Parathyroid adenoma (tissue), 2 donors: ENCODE data around the gene RAB3C.
"Not testable (repeated sequence)": the region's sequence is repeated elsewhere in the genome, so short reads cannot be mapped to it uniquely, and the experiment has no call there.

ENCODE experiments used
- H2AFZ ChIP-seq: fragments of 300-600 bp; sonication (generic); one replicate; pipeline ENCODE4 v1.7.0; 2017; ENCODE audit warnings: antibody characterized with exemption, mild to moderate bottlenecking
- H3K27ac ChIP-seq: fragments of 300-600 bp; sonication (generic); one replicate; pipeline ENCODE4 v1.7.0; 2017
- H3K27me3 ChIP-seq: fragments of 300-600 bp; sonication (generic); one replicate; pipeline ENCODE4 v1.7.0; 2017; ENCODE audit warnings: low read length; ENCODE audit not compliant: control insufficient read depth, insufficient read depth
- H3K36me3 ChIP-seq: fragments of 300-600 bp; sonication (generic); one replicate; pipeline ENCODE4 v1.7.0; 2017; ENCODE audit warnings: low read length; ENCODE audit not compliant: control insufficient read depth, insufficient read depth
- H3K4me1 ChIP-seq: fragments of 300-600 bp; sonication (generic); one replicate; pipeline ENCODE4 v1.7.0; 2017; ENCODE audit warnings: control low read depth
- H3K4me2 ChIP-seq: fragments of 300-600 bp; sonication (generic); one replicate; pipeline ENCODE4 v1.7.0; 2017; ENCODE audit warnings: low read length
- H3K4me3 ChIP-seq: fragments of 300-600 bp; sonication (generic); one replicate; pipeline ENCODE4 v1.7.0; 2017; ENCODE audit warnings: low read depth, low read length
- H3K79me2 ChIP-seq: fragments of 300-600 bp; sonication (generic); one replicate; pipeline ENCODE4 v1.7.0; 2017; ENCODE audit warnings: control low read depth
- H3K9ac ChIP-seq: fragments of 300-600 bp; sonication (generic); one replicate; pipeline ENCODE4 v1.7.0; 2017; ENCODE audit warnings: mild to moderate bottlenecking
- H3K9me3 ChIP-seq: fragments of 300-600 bp; sonication (generic); one replicate; pipeline ENCODE4 v1.7.0; 2017; ENCODE audit warnings: low read length; ENCODE audit not compliant: control insufficient read depth
- TF ChIP-seq, protein P1 (sequence below): fragments of 300-600 bp; sonication (generic); IDR thresholded peaks from one replicate; pipeline ENCODE4 v1.7.0; 2017; ENCODE audit warnings: antibody characterized with exemption, mild to moderate bottlenecking
- donor health status: primary hyperparathyroidism.

RAB3C gene

DNA sequence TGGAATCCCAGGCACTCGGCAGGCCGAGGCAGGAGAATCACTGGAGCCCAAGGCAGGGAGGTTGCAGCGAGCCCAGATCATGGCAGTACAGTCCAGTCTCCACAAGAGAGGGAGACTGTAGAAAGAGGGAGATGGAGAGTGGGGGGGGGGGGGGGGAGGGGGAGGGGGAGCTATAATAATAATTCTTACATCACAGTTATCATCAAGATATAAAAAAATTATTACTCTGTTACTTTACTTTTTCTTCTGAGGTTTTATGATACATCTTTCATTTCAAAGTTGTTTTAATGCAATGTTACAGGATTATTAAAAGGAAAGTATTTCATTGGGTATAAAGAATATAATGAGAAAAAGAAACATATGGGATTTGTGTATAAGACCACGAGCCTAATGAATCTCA is 17.8 kb upstream of the RAB3C start:
- TF ChIP-seq, protein P1, sequence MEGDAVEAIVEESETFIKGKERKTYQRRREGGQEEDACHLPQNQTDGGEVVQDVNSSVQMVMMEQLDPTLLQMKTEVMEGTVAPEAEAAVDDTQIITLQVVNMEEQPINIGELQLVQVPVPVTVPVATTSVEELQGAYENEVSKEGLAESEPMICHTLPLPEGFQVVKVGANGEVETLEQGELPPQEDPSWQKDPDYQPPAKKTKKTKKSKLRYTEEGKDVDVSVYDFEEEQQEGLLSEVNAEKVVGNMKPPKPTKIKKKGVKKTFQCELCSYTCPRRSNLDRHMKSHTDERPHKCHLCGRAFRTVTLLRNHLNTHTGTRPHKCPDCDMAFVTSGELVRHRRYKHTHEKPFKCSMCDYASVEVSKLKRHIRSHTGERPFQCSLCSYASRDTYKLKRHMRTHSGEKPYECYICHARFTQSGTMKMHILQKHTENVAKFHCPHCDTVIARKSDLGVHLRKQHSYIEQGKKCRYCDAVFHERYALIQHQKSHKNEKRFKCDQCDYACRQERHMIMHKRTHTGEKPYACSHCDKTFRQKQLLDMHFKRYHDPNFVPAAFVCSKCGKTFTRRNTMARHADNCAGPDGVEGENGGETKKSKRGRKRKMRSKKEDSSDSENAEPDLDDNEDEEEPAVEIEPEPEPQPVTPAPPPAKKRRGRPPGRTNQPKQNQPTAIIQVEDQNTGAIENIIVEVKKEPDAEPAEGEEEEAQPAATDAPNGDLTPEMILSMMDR = no peak
- Histone ChIP-seq H3K27me3 (no peaks in the 10 kb centered on the region), H3K79me2 (no peaks in the 10 kb centered on the region), H3K4me2 (no peak overlapping the region), H3K9ac (no peak overlapping the region), H3K9me3 (no peaks in the 10 kb centered on the region), H3K27ac (no peak overlapping the region), H3K4me1 (no peaks in the 10 kb centered on the region), H3K36me3 (no peaks in the 10 kb centered on the region), H3K4me3 (no peak overlapping the region), H2AFZ (no peak overlapping the region)

DNA sequence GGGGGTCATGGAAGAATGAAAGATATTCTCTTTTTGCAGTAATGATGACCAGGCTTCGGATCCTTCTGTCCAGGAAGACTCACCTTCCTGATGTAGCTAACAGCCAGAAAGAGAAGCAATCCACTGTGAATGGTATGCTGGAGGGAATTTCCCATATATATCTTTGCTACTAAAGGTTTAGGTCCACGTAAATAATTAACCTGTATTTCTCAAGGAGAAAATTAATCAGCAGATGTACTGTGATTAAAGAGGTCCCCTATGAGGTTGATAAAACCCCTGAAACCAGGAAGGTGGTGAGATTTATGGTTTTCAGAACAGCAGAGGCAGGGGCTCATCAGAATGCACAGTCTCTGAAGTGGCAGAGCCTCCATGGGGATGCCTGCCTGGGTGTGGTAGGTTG is 11.4 kb upstream of the RAB3C start:
- H3K9me3 ChIP-seq = no peaks in the 10 kb centered on the region

DNA sequence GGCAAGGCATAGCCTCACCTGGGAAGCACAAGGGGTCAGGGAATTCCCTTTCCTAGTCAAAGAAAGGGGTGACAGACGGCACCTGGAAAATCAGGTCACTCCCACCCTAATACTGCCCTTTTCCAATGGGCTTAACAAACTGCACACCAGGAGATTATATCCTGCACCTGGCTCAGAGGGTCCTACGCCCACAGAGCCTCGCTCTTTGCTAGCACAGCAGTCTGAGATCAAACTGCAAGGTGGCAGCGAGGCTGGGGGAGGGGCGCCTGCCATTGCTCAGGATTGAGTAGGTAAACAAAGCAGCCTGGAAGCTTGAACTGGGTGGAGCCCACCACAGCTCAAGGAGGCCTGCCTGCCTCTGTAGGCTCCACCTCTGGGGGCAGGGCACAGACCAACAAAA is 9.9 kb upstream of the RAB3C start:
- H3K4me3 ChIP-seq, H3K79me2 ChIP-seq, H2AFZ ChIP-seq, H3K4me2 ChIP-seq, H3K27ac ChIP-seq, H3K27me3 ChIP-seq, H3K4me1 ChIP-seq, H3K36me3 ChIP-seq, H3K9me3 ChIP-seq, H3K9ac ChIP-seq: not testable (repeated sequence)

More for the DNA sequence above, 11.4 kb upstream of the RAB3C start:
- TF ChIP-seq, protein P1 = no peak
- Histone ChIP-seq H3K4me3 (no peak overlapping the region), H3K27me3 (no peaks in the 10 kb centered on the region), H2AFZ (no peak overlapping the region), H3K4me2 (no peak overlapping the region), H3K9ac (no peak overlapping the region), H3K27ac (no peak overlapping the region), H3K79me2 (no peaks in the 10 kb centered on the region), H3K36me3 (no peaks in the 10 kb centered on the region), H3K4me1 (no peaks in the 10 kb centered on the region)

DNA sequence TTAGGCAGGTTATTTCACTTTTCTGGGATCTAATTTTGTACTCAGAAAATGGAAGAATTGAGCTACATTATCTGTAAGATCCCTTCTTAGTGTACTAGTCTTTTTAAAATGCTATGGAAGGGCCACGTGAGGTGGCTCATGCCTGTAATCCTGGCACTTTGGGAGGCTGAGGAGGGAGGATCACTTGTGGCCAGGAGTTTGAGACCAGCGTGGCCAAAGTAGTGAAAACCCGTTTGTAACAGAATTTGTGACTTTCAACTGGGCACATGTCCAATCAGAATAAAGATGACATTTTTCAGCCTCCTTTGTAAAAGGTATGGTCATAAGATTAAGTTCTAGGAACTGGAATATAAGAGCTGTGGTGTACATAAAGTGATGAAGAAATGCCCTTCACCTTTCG is 3.1 kb upstream of the RAB3C start:
- H3K4me2 ChIP-seq = no peak overlapping the region
- H3K9ac ChIP-seq = no peak overlapping the region
- TF ChIP-seq, protein P1 = no peak
- H2AFZ ChIP-seq = no peak overlapping the region
- no peak overlapping the region for H3K4me3 ChIP-seq
- H3K36me3 ChIP-seq = no peaks in the 10 kb centered on the region
- H3K27ac ChIP-seq = no peak overlapping the region
- no peaks in the 10 kb centered on the region for H3K79me2 ChIP-seq
- no peaks in the 10 kb centered on the region for H3K27me3 ChIP-seq
- H3K4me1 ChIP-seq = no peaks in the 10 kb centered on the region
- H3K9me3 ChIP-seq = no peaks in the 10 kb centered on the region

DNA sequence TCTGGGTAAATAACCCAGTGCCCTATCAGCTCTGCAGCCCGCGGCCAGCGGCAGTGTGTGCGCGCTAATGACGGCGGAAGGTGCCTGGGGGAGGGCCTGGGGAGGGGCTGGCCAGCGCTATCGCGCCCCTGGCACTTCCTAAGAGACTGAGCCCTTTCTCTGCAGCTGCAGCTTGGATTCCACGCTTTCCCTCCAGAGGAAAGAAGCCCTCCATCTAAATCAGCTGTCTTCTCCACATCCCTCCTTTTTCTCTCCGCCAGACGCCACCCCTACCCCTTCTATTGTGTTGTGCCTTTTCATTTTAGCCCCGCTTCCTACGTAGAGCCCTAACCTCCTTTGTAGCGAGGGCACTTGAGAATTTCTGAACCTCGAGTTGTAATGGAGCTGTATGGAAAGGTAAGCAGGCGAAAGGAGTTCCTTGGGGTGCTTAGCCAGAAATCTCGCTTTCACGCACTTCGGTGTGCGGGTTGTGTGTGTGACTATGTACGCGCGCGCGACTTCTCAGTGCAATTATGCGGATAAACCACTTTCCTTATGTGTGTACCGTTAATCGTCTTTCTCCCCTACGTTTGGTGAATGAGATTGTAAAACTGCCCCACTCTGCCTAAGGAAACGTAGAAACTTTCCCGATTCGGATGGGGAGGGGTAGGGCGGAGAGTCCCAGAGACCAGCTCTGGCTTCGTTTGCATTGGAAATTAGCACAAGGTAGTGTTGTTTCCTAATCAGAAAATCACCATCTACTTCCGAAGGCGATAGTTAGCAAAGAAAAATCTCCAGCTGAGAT is 664 bp upstream of the RAB3C start:
- no peaks in the 10 kb centered on the region for H3K9me3 ChIP-seq
- H3K79me2 ChIP-seq = no peaks in the 10 kb centered on the region
- H3K4me3 ChIP-seq = peak overlapping the region; percentile 73
- peak overlapping the region; percentile 6 for H3K9ac ChIP-seq
- H2AFZ ChIP-seq = peak overlapping the region; percentile 96
- TF ChIP-seq, protein P1 = no peak
- peak overlapping the region; percentile 73 for H3K27ac ChIP-seq
- H3K27me3 ChIP-seq = no peaks in the 10 kb centered on the region
- peak overlapping the region; percentile 92 for H3K4me2 ChIP-seq
- no peaks in the 10 kb centered on the region for H3K36me3 ChIP-seq
- H3K4me1 ChIP-seq = no peaks in the 10 kb centered on the region
